WTC11 (cell line): ENCODE data around the gene C10orf105. TPM values are rescaled to one million over a fixed set of nuclear protein-coding genes. Genes with fewer than 3 reads are reported as not detected.

Source experiments
- ATAC-seq: fragments of 200-7000 bp; cut with Tn5 transposase; 2 replicates; pipeline ENCODE4 v1.10.0; 2021; ENCODE audit warnings: mild to moderate bottlenecking, moderate library complexity
- CTCF ChIA-PET: fragments of 300-600 bp; sonication (Branson Sonifier 250); formaldehyde crosslinking; loops from one replicate; lab custom pipeline; 2021; ENCODE audit warnings: antibody characterized with exemption; lab: Charles Lee
- POLR2A ChIA-PET: fragments of 350-600 bp; sonication (Branson Sonifier 250); formaldehyde crosslinking; loops from one replicate; lab custom pipeline; 2021; ENCODE audit warnings: antibody characterized with exemption; lab: Charles Lee
- DNase-seq: peaks from one replicate; pipeline ENCODE4 v3.0.0; 2021; ENCODE audit warnings: low spot score
- H3K27ac Mint-ChIP-seq: 2 replicates; pipeline ENCODE4 v1.8.0; 2021; ENCODE audit warnings: mixed read lengths
- H3K27me3 Mint-ChIP-seq: 2 replicates; pipeline ENCODE4 v1.8.0; 2021; ENCODE audit warnings: low read depth, mild to moderate bottlenecking, moderate library complexity, mixed read lengths
- H3K36me3 Mint-ChIP-seq: 2 replicates; pipeline ENCODE4 v1.8.0; 2021; ENCODE audit warnings: mixed read lengths
- H3K4me1 Mint-ChIP-seq: 2 replicates; pipeline ENCODE4 v1.8.0; 2022; ENCODE audit warnings: mixed read lengths
- H3K4me3 Mint-ChIP-seq: 2 replicates; pipeline ENCODE4 v1.8.0; 2021; ENCODE audit warnings: mild to moderate bottlenecking, moderate library complexity, mixed read lengths
- H3K9me3 Mint-ChIP-seq: 2 replicates; pipeline ENCODE4 v1.8.0; 2021; ENCODE audit warnings: mixed read lengths
- MYBL2 ChIP-seq: sonication (generic); formaldehyde crosslinking; IDR thresholded peaks from 2 replicates; pipeline ENCODE4 v1.8.1; 2023; ENCODE audit warnings: mild to moderate bottlenecking, moderate library complexity, missing genetic modification reagents
- NR3C1 ChIP-seq: sonication (generic); formaldehyde crosslinking; conservative IDR thresholded peaks from 2 replicates; pipeline ENCODE4 v1.8.1; 2023; ENCODE audit warnings: low read depth, mild to moderate bottlenecking, missing genetic modification reagents
- OVOL2 ChIP-seq: fragments of 250-450 bp; sonication (Bioruptor Pico); IDR thresholded peaks from 2 replicates; pipeline ENCODE4 v1.9.0; 2021; ENCODE audit warnings: mild to moderate bottlenecking, borderline replicate concordance
- PRRX2 ChIP-seq: fragments of 250-450 bp; sonication (Bioruptor Pico); IDR thresholded peaks from 2 replicates; pipeline ENCODE4 v1.8.0; 2021; ENCODE audit warnings: mild to moderate bottlenecking
- SOX15 ChIP-seq: fragments of 250-450 bp; sonication (Bioruptor Pico); IDR thresholded peaks from 2 replicates; pipeline ENCODE4 v1.9.0; 2021; ENCODE audit warnings: mild to moderate bottlenecking
- TEAD4 ChIP-seq: sonication (generic); formaldehyde crosslinking; IDR thresholded peaks from 2 replicates; pipeline ENCODE4 v1.8.0; 2022; ENCODE audit warnings: mild to moderate bottlenecking, missing genetic modification reagents
- TP53 ChIP-seq: sonication (generic); formaldehyde crosslinking; IDR thresholded peaks from 2 replicates; pipeline ENCODE4 v1.8.1; 2023; ENCODE audit warnings: mild to moderate bottlenecking, missing genetic modification reagents
- ZNF396 ChIP-seq: fragments of 250-450 bp; sonication (Bioruptor Pico); IDR thresholded peaks from 2 replicates; pipeline ENCODE4 v1.8.0; 2021; ENCODE audit warnings: mild to moderate bottlenecking, moderate library complexity, borderline replicate concordance
- total RNA-seq: library from RNA; stranded (reverse); gene quantifications from 3 replicates; pipeline ENCODE4 v1.2.3, GENCODE V29; 2021
- TF ChIP-seq, protein P1 (sequence below): sonication (generic); formaldehyde crosslinking; IDR thresholded peaks from 2 replicates; pipeline ENCODE4 v1.8.0; 2023; ENCODE audit warnings: missing genetic modification reagents, mild to moderate bottlenecking, borderline replicate concordance
- TF ChIP-seq, protein P2 (sequence below): sonication (generic); formaldehyde crosslinking; IDR thresholded peaks from 2 replicates; pipeline ENCODE4 v1.8.0; 2022; ENCODE audit warnings: mild to moderate bottlenecking, missing genetic modification reagents
- TF ChIP-seq, protein P3 (sequence below): fragments of 200-600 bp; IDR thresholded peaks from 2 replicates; pipeline ENCODE4 v1.8.0; 2022; ENCODE audit warnings: antibody characterized with exemption
- TF ChIP-seq, protein P4 (sequence below): sonication (generic); formaldehyde crosslinking; IDR thresholded peaks from 2 replicates; pipeline ENCODE4 v1.8.1; 2022; ENCODE audit warnings: mild to moderate bottlenecking, missing genetic modification reagents, moderate library complexity, borderline replicate concordance
- TF ChIP-seq, protein P5 (sequence below): sonication (generic); formaldehyde crosslinking; IDR thresholded peaks from 2 replicates; pipeline ENCODE4 v1.8.1; 2023; ENCODE audit warnings: mild to moderate bottlenecking, missing genetic modification reagents, moderate library complexity
- TF ChIP-seq, protein P6 (sequence below): sonication (generic); formaldehyde crosslinking; IDR thresholded peaks from 2 replicates; pipeline ENCODE4 v1.8.0; 2023; ENCODE audit warnings: mild to moderate bottlenecking, missing genetic modification reagents

Gene C10orf105
- total RNA-seq, 1 experiment from 2014 or later = 0.48 TPM

DNA sequence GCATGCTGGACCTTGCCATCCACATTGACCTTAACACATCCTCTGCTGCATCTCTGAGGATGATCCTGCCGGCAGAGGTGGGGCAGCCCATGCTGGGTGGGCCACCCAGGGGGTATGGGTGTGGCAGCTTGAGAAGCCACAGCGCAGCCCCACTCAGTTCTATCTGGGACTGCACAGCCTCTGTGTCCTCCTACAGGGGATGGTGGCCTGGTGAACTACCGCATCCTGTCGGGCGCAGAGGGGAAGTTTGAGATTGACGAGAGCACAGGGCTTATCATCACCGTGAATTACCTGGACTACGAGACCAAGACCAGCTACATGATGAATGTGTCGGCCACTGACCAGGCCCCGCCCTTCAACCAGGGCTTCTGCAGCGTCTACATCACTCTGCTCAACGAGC is 12.2 kb upstream of the C10orf105 start (continued):
- TF ChIP-seq, protein P1, sequence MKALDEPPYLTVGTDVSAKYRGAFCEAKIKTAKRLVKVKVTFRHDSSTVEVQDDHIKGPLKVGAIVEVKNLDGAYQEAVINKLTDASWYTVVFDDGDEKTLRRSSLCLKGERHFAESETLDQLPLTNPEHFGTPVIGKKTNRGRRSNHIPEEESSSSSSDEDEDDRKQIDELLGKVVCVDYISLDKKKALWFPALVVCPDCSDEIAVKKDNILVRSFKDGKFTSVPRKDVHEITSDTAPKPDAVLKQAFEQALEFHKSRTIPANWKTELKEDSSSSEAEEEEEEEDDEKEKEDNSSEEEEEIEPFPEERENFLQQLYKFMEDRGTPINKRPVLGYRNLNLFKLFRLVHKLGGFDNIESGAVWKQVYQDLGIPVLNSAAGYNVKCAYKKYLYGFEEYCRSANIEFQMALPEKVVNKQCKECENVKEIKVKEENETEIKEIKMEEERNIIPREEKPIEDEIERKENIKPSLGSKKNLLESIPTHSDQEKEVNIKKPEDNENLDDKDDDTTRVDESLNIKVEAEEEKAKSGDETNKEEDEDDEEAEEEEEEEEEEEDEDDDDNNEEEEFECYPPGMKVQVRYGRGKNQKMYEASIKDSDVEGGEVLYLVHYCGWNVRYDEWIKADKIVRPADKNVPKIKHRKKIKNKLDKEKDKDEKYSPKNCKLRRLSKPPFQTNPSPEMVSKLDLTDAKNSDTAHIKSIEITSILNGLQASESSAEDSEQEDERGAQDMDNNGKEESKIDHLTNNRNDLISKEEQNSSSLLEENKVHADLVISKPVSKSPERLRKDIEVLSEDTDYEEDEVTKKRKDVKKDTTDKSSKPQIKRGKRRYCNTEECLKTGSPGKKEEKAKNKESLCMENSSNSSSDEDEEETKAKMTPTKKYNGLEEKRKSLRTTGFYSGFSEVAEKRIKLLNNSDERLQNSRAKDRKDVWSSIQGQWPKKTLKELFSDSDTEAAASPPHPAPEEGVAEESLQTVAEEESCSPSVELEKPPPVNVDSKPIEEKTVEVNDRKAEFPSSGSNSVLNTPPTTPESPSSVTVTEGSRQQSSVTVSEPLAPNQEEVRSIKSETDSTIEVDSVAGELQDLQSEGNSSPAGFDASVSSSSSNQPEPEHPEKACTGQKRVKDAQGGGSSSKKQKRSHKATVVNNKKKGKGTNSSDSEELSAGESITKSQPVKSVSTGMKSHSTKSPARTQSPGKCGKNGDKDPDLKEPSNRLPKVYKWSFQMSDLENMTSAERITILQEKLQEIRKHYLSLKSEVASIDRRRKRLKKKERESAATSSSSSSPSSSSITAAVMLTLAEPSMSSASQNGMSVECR (CRISPR knock-in tag) = no peak
- no peak for TF ChIP-seq NR3C1
- TF ChIP-seq, all 79 proteins: peak for 0

DNA sequence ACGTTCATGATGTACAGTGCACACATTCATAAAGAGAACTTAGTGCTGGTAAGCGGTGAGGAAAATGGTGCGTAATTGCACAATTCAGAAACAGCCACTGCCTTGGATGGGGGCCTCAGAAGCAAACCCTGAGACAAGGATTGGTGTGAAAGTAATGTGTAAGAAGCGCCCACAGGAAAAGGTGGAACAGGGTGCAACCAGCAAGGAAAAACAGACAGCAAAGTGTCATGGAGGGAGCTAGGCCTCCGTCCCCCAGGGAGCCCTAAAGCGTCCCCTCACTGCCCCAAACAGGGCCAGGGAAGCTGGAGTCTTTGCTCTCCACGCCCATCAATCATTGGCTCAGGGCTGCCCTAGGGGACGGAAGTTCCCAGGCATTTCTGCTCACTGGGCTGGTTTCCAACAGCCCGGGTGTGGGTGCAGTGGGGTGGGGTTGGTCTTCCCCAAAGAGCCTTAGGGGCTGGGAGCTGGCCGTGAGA is 9.6 kb upstream of the C10orf105 start:
- POLR2A ChIA-PET = no interaction called here
- TF ChIP-seq NR3C1 = no peak
- no peak for TF ChIP-seq OVOL2
- TF ChIP-seq, protein P2, sequence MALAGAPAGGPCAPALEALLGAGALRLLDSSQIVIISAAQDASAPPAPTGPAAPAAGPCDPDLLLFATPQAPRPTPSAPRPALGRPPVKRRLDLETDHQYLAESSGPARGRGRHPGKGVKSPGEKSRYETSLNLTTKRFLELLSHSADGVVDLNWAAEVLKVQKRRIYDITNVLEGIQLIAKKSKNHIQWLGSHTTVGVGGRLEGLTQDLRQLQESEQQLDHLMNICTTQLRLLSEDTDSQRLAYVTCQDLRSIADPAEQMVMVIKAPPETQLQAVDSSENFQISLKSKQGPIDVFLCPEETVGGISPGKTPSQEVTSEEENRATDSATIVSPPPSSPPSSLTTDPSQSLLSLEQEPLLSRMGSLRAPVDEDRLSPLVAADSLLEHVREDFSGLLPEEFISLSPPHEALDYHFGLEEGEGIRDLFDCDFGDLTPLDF (CRISPR knock-in tag) = no peak
- no peak for TF ChIP-seq SOX15 (CRISPR knock-in tag)
- no peak for TF ChIP-seq PRRX2 (CRISPR knock-in tag)
- TF ChIP-seq, protein P3, sequence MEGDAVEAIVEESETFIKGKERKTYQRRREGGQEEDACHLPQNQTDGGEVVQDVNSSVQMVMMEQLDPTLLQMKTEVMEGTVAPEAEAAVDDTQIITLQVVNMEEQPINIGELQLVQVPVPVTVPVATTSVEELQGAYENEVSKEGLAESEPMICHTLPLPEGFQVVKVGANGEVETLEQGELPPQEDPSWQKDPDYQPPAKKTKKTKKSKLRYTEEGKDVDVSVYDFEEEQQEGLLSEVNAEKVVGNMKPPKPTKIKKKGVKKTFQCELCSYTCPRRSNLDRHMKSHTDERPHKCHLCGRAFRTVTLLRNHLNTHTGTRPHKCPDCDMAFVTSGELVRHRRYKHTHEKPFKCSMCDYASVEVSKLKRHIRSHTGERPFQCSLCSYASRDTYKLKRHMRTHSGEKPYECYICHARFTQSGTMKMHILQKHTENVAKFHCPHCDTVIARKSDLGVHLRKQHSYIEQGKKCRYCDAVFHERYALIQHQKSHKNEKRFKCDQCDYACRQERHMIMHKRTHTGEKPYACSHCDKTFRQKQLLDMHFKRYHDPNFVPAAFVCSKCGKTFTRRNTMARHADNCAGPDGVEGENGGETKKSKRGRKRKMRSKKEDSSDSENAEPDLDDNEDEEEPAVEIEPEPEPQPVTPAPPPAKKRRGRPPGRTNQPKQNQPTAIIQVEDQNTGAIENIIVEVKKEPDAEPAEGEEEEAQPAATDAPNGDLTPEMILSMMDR = no peak
- TF ChIP-seq, protein P4, sequence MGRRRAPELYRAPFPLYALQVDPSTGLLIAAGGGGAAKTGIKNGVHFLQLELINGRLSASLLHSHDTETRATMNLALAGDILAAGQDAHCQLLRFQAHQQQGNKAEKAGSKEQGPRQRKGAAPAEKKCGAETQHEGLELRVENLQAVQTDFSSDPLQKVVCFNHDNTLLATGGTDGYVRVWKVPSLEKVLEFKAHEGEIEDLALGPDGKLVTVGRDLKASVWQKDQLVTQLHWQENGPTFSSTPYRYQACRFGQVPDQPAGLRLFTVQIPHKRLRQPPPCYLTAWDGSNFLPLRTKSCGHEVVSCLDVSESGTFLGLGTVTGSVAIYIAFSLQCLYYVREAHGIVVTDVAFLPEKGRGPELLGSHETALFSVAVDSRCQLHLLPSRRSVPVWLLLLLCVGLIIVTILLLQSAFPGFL (CRISPR knock-in tag) = no peak
- TF ChIP-seq TP53 = no peak
- no peak for TF ChIP-seq MYBL2
- TF ChIP-seq, protein P5, sequence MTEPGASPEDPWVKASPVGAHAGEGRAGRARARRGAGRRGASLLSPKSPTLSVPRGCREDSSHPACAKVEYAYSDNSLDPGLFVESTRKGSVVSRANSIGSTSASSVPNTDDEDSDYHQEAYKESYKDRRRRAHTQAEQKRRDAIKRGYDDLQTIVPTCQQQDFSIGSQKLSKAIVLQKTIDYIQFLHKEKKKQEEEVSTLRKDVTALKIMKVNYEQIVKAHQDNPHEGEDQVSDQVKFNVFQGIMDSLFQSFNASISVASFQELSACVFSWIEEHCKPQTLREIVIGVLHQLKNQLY = no peak
- TF ChIP-seq TEAD4 (CRISPR knock-in tag) = no peak
- TF ChIP-seq, protein P6, sequence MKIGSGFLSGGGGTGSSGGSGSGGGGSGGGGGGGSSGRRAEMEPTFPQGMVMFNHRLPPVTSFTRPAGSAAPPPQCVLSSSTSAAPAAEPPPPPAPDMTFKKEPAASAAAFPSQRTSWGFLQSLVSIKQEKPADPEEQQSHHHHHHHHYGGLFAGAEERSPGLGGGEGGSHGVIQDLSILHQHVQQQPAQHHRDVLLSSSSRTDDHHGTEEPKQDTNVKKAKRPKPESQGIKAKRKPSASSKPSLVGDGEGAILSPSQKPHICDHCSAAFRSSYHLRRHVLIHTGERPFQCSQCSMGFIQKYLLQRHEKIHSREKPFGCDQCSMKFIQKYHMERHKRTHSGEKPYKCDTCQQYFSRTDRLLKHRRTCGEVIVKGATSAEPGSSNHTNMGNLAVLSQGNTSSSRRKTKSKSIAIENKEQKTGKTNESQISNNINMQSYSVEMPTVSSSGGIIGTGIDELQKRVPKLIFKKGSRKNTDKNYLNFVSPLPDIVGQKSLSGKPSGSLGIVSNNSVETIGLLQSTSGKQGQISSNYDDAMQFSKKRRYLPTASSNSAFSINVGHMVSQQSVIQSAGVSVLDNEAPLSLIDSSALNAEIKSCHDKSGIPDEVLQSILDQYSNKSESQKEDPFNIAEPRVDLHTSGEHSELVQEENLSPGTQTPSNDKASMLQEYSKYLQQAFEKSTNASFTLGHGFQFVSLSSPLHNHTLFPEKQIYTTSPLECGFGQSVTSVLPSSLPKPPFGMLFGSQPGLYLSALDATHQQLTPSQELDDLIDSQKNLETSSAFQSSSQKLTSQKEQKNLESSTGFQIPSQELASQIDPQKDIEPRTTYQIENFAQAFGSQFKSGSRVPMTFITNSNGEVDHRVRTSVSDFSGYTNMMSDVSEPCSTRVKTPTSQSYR (CRISPR knock-in tag) = no peak
- TF ChIP-seq ZNF396 (CRISPR knock-in tag) = no peak
- TF ChIP-seq, all 79 proteins: peak for 0
- Mint-ChIP-seq H3K4me1 (no peaks in the 10 kb centered on the region), H3K27me3 (no peaks in the 10 kb centered on the region), H3K9me3 (no peaks in the 10 kb centered on the region), H3K4me3 (no peak overlapping the region), H3K27ac (no peak overlapping the region), H3K36me3 (no peaks in the 10 kb centered on the region)
- no peak for DNase-seq
- no peak for ATAC-seq
- CTCF ChIA-PET = interaction anchor here (0.5 to 2.3 kb wide), 5 partner anchors 12 to 410 kb away, joined by 3 to 7 read pairs (median 4); partner anchors contain the start of gene SLC29A3
